Breast epithelium (tissue), 3 donors: ENCODE data around the gene GNMT.

ENCODE experiments used
- POLR2A ChIP-seq: fragments of 450-650 bp; IDR thresholded peaks from one replicate; pipeline ENCODE4 v1.6.1; 2016; ENCODE audit warnings: antibody characterized with exemption, mild to moderate bottlenecking, moderate library complexity
- POLR2AphosphoS5 ChIP-seq, 3 donors: sonication (generic); formaldehyde crosslinking; IDR thresholded peaks; one replicate each; pipeline ENCODE4 v1.6.1; 2017; ENCODE audit warnings: antibody characterized with exemption in 3 of 3
- TF ChIP-seq, protein P1 (sequence below), 3 donors: fragments of 450-650 bp; IDR thresholded peaks; one replicate each; pipeline ENCODE4 v1.5.1; 2016 to 2017; ENCODE audit warnings: antibody characterized with exemption in 3 of 3, mild to moderate bottlenecking in 3 of 3, moderate library complexity in 3 of 3

- TF ChIP-seq POLR2A (no peak), POLR2AphosphoS5 (IDR thresholded peaks at IDR 0.05) (no peak)
- TF ChIP-seq, protein P1, sequence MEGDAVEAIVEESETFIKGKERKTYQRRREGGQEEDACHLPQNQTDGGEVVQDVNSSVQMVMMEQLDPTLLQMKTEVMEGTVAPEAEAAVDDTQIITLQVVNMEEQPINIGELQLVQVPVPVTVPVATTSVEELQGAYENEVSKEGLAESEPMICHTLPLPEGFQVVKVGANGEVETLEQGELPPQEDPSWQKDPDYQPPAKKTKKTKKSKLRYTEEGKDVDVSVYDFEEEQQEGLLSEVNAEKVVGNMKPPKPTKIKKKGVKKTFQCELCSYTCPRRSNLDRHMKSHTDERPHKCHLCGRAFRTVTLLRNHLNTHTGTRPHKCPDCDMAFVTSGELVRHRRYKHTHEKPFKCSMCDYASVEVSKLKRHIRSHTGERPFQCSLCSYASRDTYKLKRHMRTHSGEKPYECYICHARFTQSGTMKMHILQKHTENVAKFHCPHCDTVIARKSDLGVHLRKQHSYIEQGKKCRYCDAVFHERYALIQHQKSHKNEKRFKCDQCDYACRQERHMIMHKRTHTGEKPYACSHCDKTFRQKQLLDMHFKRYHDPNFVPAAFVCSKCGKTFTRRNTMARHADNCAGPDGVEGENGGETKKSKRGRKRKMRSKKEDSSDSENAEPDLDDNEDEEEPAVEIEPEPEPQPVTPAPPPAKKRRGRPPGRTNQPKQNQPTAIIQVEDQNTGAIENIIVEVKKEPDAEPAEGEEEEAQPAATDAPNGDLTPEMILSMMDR (IDR thresholded peaks at IDR 0.05), result no peak
These were observed 44.3 kb upstream of the GNMT start for GRCh38 chr6:42916288-42916687.
